HepG2 (cell line): Measurements from ENCODE around the gene MED20. TPM values are rescaled to one million over a fixed set of nuclear protein-coding genes. Genes with fewer than 3 reads are reported as not detected.

Source experiments
- ATAC-seq: fragments of 200-7000 bp; cut with Tn5 transposase; 3 replicates; pipeline ENCODE4 v1.9.1; 2020; ENCODE audit warnings: mild to moderate bottlenecking, moderate library complexity
- BruUV-seq: library from RNA; stranded (reverse); fragments of 400-500 nt; replicated peaks from 2 replicates; lab custom pipeline; 2021; lab: Mats Ljungman, UMichigan
- CTCF ChIA-PET: fragments of 300-600 bp; formaldehyde crosslinking; extraction: SDS; loops from one replicate; lab custom pipeline; 2021; ENCODE audit warnings: low total read pairs, inconsistent platforms, low intra/inter-chr PET ratio; lab: Yijun Ruan, JAX
- POLR2A ChIA-PET: fragments of 350-600 bp; sonication (Branson Sonifier 250); formaldehyde crosslinking; loops from one replicate; lab custom pipeline; 2020; ENCODE audit warnings: antibody characterized with exemption, inconsistent platforms; lab: Yijun Ruan, JAX
- DNase-seq: peaks from one replicate; pipeline ENCODE4 v3.0.0-alpha.2; 2015; ENCODE audit warnings: low spot score
- FAIRE-seq: peaks from 3 replicates; lab custom pipeline; 2011; peaks lifted over from hg19 to GRCh38; lab: Jason Lieb, UNC
- H2AFZ ChIP-seq: one replicate; pipeline ENCODE4 v1.6.1; 2011; ENCODE audit warnings: low read length, inconsistent platforms
- H3K27ac ChIP-seq: fragments of 300-600 bp; 3 replicates; pipeline ENCODE4 v1.8.0; 2011; ENCODE audit warnings: mixed run types, mild to moderate bottlenecking, mixed read lengths, low read length, inconsistent platforms; ENCODE audit not compliant: insufficient read depth; ENCODE audit errors: extremely low read length
- H3K27me3 ChIP-seq, 2 experiments: fragments of 200-600 bp in 1 of 2; 2 replicates in 1 of 2; 3 replicates in 1 of 2; pipeline versions ENCODE4 v1.6.0 to v1.8.0; 2011; ENCODE audit warnings: low read length in 2 of 2, mild to moderate bottlenecking in 2 of 2, moderate library complexity in 2 of 2, inconsistent platforms in 1 of 2; ENCODE audit not compliant: insufficient read depth in 2 of 2, control insufficient read depth in 1 of 2
- H3K36me3 ChIP-seq, 2 experiments: fragments of 200-600 bp in 1 of 2; replicated peaks in 1 of 2; 2 replicates in 1 of 2; 3 replicates in 1 of 2; pipeline versions ENCODE4 v1.5.1 to v1.8.0; 2011; ENCODE audit warnings: low read length in 2 of 2, inconsistent platforms in 1 of 2; ENCODE audit not compliant: insufficient read depth in 2 of 2, control insufficient read depth in 1 of 2
- H3K4me1 ChIP-seq: 2 replicates; pipeline ENCODE4 v1.5.1; 2012; ENCODE audit warnings: low read length, inconsistent platforms; ENCODE audit not compliant: insufficient read depth
- H3K4me2 ChIP-seq: 2 replicates; pipeline ENCODE4 v1.6.0; 2011; ENCODE audit warnings: low read depth, low read length, inconsistent platforms
- H3K4me3 ChIP-seq, 3 experiments: fragments of 200-600 bp in 1 of 3; sonication (generic), shearing (Covaris generic) in 1 of 3; replicated peaks in 1 of 3; 2 replicates each; pipeline ENCODE4 v1.5.1; 2011 to 2016; ENCODE audit warnings: low read length in 3 of 3, inconsistent platforms in 2 of 3, low read depth in 2 of 3, mild to moderate bottlenecking in 2 of 3, control low read depth in 1 of 3, mixed read lengths in 1 of 3; ENCODE audit not compliant: insufficient read depth in 1 of 3
- H3K79me2 ChIP-seq: one replicate; pipeline ENCODE4 v1.6.1; 2011; ENCODE audit warnings: low read length, inconsistent platforms; ENCODE audit not compliant: insufficient read depth
- H3K9ac ChIP-seq: 2 replicates; pipeline ENCODE4 v1.6.0; 2011; ENCODE audit warnings: mild to moderate bottlenecking, low read depth, low read length, inconsistent platforms; ENCODE audit not compliant: insufficient read depth
- H3K9me3 ChIP-seq: 2 replicates; pipeline ENCODE4 v1.5.1; 2012; ENCODE audit warnings: mild to moderate bottlenecking, low read length
- H4K20me1 ChIP-seq: 2 replicates; pipeline ENCODE4 v1.6.0; 2011; ENCODE audit warnings: inconsistent platforms, mild to moderate bottlenecking, low read length, moderate library complexity; ENCODE audit not compliant: insufficient read depth
- HMGA1 ChIP-seq: sonication (generic); formaldehyde crosslinking; conservative IDR thresholded peaks from 2 replicates; pipeline ENCODE4 v1.4.0; 2020; ENCODE audit warnings: missing genetic modification reagents
- HMGXB3 ChIP-seq: sonication (generic); formaldehyde crosslinking; IDR thresholded peaks from 2 replicates; pipeline ENCODE4 v1.4.0; 2020; ENCODE audit warnings: missing genetic modification reagents, borderline replicate concordance
- HOXA3 ChIP-seq: sonication (generic); formaldehyde crosslinking; IDR thresholded peaks from 2 replicates; pipeline ENCODE4 v1.5.0; 2020; ENCODE audit warnings: missing genetic modification reagents
- MXD4 ChIP-seq: IDR thresholded peaks from 2 replicates; pipeline ENCODE4 v1.6.1; 2016; ENCODE audit warnings: mild to moderate bottlenecking, missing biosample characterization, missing genetic modification reagents
- MZF1 ChIP-seq: sonication (generic); formaldehyde crosslinking; IDR thresholded peaks from 2 replicates; pipeline ENCODE4 v1.8.1; 2023; ENCODE audit warnings: mild to moderate bottlenecking, missing genetic modification reagents, borderline replicate concordance
- NCOA2 ChIP-seq: sonication (generic); formaldehyde crosslinking; IDR thresholded peaks from 2 replicates; pipeline ENCODE4 v1.8.0; 2022; ENCODE audit warnings: inconsistent platforms
- PHF8 ChIP-seq: sonication (generic); formaldehyde crosslinking; IDR thresholded peaks from 2 replicates; pipeline ENCODE4 v1.5.0; 2020; ENCODE audit warnings: missing genetic modification reagents
- RFX3 ChIP-seq: IDR thresholded peaks from 2 replicates; pipeline ENCODE4 v1.6.1; 2016; ENCODE audit warnings: missing biosample characterization, missing genetic modification reagents
- TGIF2 ChIP-seq: IDR thresholded peaks from 2 replicates; pipeline ENCODE4 v1.6.1; 2016; ENCODE audit warnings: control low read depth, missing compliant biosample characterization
- ZBTB3 ChIP-seq: sonication (generic); formaldehyde crosslinking; IDR thresholded peaks from 2 replicates; pipeline ENCODE4 v1.4.0; 2020; ENCODE audit warnings: low read depth, mild to moderate bottlenecking, moderate library complexity, missing genetic modification reagents, borderline replicate concordance
- ZFP1 ChIP-seq: IDR thresholded peaks from 2 replicates; pipeline ENCODE4 v1.6.1; 2016
- ZFX ChIP-seq: sonication (generic); formaldehyde crosslinking; IDR thresholded peaks from 2 replicates; pipeline ENCODE4 v1.4.0; 2020; ENCODE audit warnings: mild to moderate bottlenecking, low read depth, missing genetic modification reagents, moderate library complexity
- ZNF33A ChIP-seq: sonication (generic); formaldehyde crosslinking; IDR thresholded peaks from 2 replicates; pipeline ENCODE4 v1.5.1; 2020; ENCODE audit warnings: missing genetic modification reagents, mild to moderate bottlenecking, moderate library complexity, borderline replicate concordance
- ZNF350 ChIP-seq: sonication (generic); formaldehyde crosslinking; IDR thresholded peaks from 2 replicates; pipeline ENCODE4 v1.4.0; 2020; ENCODE audit warnings: mild to moderate bottlenecking, low read depth, missing genetic modification reagents, borderline replicate concordance
- ZNF672 ChIP-seq: sonication (generic); formaldehyde crosslinking; IDR thresholded peaks from 2 replicates; pipeline ENCODE4 v1.8.1; 2022; ENCODE audit warnings: missing genetic modification reagents
- ZNF766 ChIP-seq: sonication (generic); formaldehyde crosslinking; IDR thresholded peaks from 2 replicates; pipeline ENCODE4 v1.5.0; 2020; ENCODE audit warnings: missing genetic modification reagents, borderline replicate concordance
- ZNF776 ChIP-seq: sonication (generic); formaldehyde crosslinking; IDR thresholded peaks from 2 replicates; pipeline ENCODE4 v1.4.0; 2020; ENCODE audit warnings: mild to moderate bottlenecking, missing genetic modification reagents
- ZNF816 ChIP-seq: sonication (generic); formaldehyde crosslinking; IDR thresholded peaks from 2 replicates; pipeline ENCODE4 v1.8.0; 2022; ENCODE audit warnings: missing genetic modification reagents, mild to moderate bottlenecking, borderline replicate concordance
- WGBS: methylation state at CpG from one replicate; pipeline ENCODE4 v1.1.6; 2017; ENCODE audit warnings: low lambda C conversion rate; 5-methylcytosine and 5-hydroxymethylcytosine counted together
- in situ Hi-C: cut with HindIII; loops from 2 replicates; pipeline ENCODE4 v1.10.0; 2017; ENCODE audit warnings: low pct_unique_long_range_greater_than_20kb; ENCODE audit not compliant: extremely low pct_ligation_motif_present
- intact Hi-C: fragments of 100-400 bp; cut with micrococcal nuclease; formaldehyde crosslinking; loops from one replicate; pipeline ENCODE4 v1.10.0; 2022; ENCODE audit not compliant: unreplicated experiment
- polyA plus RNA-seq, 8 experiments: library from polyadenylated mRNA; depleted of rRNA in 3 of 8; stranded (reverse) in 7 of 8; unstranded in 1 of 8; fragments of >200 nt; fragmentation: Illumina TruSeq in 4 of 8; extraction: Trizol in 4 of 8; gene quantifications; 2 replicates each; pipeline versions ENCODE4 v1.2.1 to v1.2.3, GENCODE V29; 2011 to 2016; ENCODE audit warnings: low read depth in 4 of 8, missing spikeins in 1 of 8, mixed read lengths in 1 of 8; ENCODE audit not compliant: insufficient read depth in 1 of 8
- total RNA-seq, 5 experiments: library from RNA; depleted of rRNA; stranded (reverse); fragments of >200 nt; fragmentation: Illumina TruSeq; extraction: Trizol; gene quantifications; 2 replicates each; pipeline ENCODE4 v1.2.3, GENCODE V29; 2016; ENCODE audit warnings: low read depth in 1 of 5
- TF ChIP-seq, protein P1 (sequence below): fragments of 450-650 bp; IDR thresholded peaks from 2 replicates; pipeline ENCODE4 v1.6.1; 2017

MED20 gene
- total and polyA plus RNA-seq, 2 of the 13 experiments (the other 11 are each of a cell fraction or from before 2014, with no cell fraction given): 28.1 to 41.1 TPM

DNA sequence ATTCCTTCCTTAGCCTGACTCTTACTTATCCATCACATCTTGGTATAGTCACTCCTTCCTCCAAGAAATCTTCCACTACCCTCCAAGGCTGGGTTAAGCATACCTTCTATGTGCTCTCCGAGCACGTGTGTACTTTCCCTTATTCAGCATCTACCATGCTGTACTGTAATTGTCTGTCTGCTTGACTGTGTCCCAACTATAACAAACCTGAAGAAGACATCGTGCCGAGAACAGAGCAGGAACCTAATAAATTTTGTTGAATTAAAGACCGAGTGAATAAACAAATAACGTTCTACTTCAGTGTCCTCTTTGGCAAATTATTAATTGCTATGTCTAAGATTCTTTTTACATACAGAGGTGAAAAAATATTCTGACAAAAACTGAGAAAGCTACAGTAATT, 61.6 kb downstream of the MED20 start (continued):
- no peak for TF ChIP-seq MZF1
- TF ChIP-seq ZFP1 (CRISPR knock-in tag): no peak

DNA sequence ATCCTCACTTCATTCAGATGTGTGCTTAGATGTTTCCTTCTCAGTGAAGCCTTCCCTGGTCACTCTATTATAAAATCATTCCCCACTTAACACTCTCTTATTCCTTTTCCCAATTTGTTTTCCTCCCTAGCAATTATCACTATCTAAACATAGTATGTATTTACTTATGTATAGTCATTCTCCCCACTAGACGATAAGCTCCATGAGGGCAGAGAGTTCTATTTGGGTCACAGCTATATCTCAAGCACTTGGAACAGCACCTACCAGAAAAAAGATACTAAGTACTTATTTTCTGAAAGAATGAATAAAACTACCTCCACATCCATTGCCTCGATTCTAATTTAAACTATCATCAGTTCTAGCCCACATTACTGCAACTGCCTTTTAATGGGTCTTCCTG, 62.2 kb downstream of the MED20 start:
- Histone ChIP-seq H2AFZ (no peak overlapping the region), H3K4me2 (no peak overlapping the region), H3K36me3 (no peaks in the 10 kb centered on the region), H3K4me1 (no peaks in the 10 kb centered on the region), H3K27me3 (no peaks in the 10 kb centered on the region), H3K27ac (no peak overlapping the region), H3K4me3 (no peak overlapping the region), H3K9me3 (no peaks in the 10 kb centered on the region), H3K9ac (no peak overlapping the region), H3K79me2 (no peaks in the 10 kb centered on the region), H4K20me1 (no peaks in the 10 kb centered on the region)
- no peak for DNase-seq
- no TSS peak for BruUV-seq
- POLR2A ChIA-PET: no interaction called here
- CTCF ChIA-PET: no interaction called here
- FAIRE-seq: no peak
- intact Hi-C loops: no loop called here
- 54% methylated on average over 2 of the region's 2 CpGs for whole genome bisulfite sequencing
- in situ Hi-C loops: no loop called here
- no peak for ATAC-seq
- no peak for TF ChIP-seq PHF8 (CRISPR knock-in tag)
- no peak for TF ChIP-seq HMGXB3 (CRISPR knock-in tag)
- TF ChIP-seq, protein P1, sequence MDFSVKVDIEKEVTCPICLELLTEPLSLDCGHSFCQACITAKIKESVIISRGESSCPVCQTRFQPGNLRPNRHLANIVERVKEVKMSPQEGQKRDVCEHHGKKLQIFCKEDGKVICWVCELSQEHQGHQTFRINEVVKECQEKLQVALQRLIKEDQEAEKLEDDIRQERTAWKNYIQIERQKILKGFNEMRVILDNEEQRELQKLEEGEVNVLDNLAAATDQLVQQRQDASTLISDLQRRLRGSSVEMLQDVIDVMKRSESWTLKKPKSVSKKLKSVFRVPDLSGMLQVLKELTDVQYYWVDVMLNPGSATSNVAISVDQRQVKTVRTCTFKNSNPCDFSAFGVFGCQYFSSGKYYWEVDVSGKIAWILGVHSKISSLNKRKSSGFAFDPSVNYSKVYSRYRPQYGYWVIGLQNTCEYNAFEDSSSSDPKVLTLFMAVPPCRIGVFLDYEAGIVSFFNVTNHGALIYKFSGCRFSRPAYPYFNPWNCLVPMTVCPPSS: no peak
- no peak for TF ChIP-seq ZNF766 (CRISPR knock-in tag)
- no peak for TF ChIP-seq ZNF350 (CRISPR knock-in tag)
- no peak for TF ChIP-seq TGIF2 (CRISPR knock-in tag)
- no peak for TF ChIP-seq HMGA1
- TF ChIP-seq MXD4 (CRISPR knock-in tag): no peak
- TF ChIP-seq HOXA3 (CRISPR knock-in tag): no peak
- TF ChIP-seq ZFX (CRISPR knock-in tag): no peak
- TF ChIP-seq ZNF776 (CRISPR knock-in tag): no peak
- no peak for TF ChIP-seq ZBTB3 (CRISPR knock-in tag)
- no peak for TF ChIP-seq NCOA2
- TF ChIP-seq ZNF33A (CRISPR knock-in tag): no peak
- TF ChIP-seq RFX3 (CRISPR knock-in tag): no peak
- no peak for TF ChIP-seq ZNF816
- TF ChIP-seq ZNF672: no peak
